ENCODE measurements around the gene DYSF. TPM values are rescaled to one million over a fixed set of nuclear protein-coding genes. Genes with fewer than 3 reads are reported as not detected.

DYSF gene
- total RNA-seq, 1 experiment from 2014 or later = 2.2 TPM

- peaks cover 8% of the 10 kb centered on the region for H3K27me3 Mint-ChIP-seq (ENCODE audit: insufficient read depth, unreplicated experiment)
- CTCF ChIA-PET = interaction anchor here (0.6 to 1.0 kb wide), 4 partner anchors 57 to 541 kb away, joined by 3 to 6 read pairs (median 4); no protein-coding TSS in a partner anchor
- no peak for DNase-seq
Observed at GRCh38 chr2:71609958-71610357, 156.6 kb downstream of the DYSF start.

DNA sequence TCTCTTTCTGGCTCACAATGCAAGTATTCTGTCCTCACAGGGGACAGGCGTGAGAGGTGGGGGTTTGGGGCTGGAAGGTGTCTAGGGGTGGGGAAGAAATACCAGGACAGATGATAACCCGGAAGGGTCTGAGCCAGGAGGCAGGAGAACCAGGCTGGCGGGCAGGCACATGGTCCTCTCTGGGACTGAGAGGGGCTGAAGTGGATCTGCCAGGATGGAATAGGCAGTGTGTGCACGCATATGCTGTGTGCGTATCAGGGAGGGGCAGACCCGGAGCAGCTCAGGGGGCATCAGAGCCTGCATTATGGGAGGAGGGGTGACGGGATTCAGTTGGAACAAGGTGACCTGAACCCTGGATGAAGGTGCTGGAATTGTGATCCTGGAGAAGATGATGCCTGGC, 157.3 kb downstream of the DYSF start:
- CTCF ChIA-PET = interaction anchor here (0.6 to 1.0 kb wide), 4 partner anchors 57 to 540 kb away, joined by 3 to 6 read pairs (median 4); no protein-coding TSS in a partner anchor
- POLR2A ChIA-PET = no interaction called here
- Mint-ChIP-seq H3K9me3 (ENCODE audit: unreplicated experiment) (no peaks in the 10 kb centered on the region), H3K27ac (ENCODE audit: unreplicated experiment) (no peak overlapping the region), H3K4me3 (ENCODE audit: unreplicated experiment) (no peak overlapping the region), H3K36me3 (ENCODE audit: insufficient read depth, unreplicated experiment) (no peaks in the 10 kb centered on the region), H3K27me3 (ENCODE audit: insufficient read depth, unreplicated experiment) (peaks cover 8% of the 10 kb centered on the region), H3K4me1 (ENCODE audit: low read depth, unreplicated experiment) (no peaks in the 10 kb centered on the region)
- intact Hi-C loops (cut with micrococcal nuclease; ENCODE audit: unreplicated experiment) = loop anchor here (1.0 to 5.0 kb wide), 2 partner anchors 188 to 542 kb away; no protein-coding TSS in a partner anchor
- BruUV-seq (replicated peaks) = no TSS peak
- peak in 1 of 2 experiments; percentile 23 for DNase-seq
- H3K27me3 ChIP-seq (replicated peaks; ENCODE audit: control insufficient read depth, insufficient read depth, low read length) = no peaks in the 10 kb centered on the region; the same call in 1 of the 2 replicates
- no peaks in the 10 kb centered on the region for H3K9me3 ChIP-seq
- no peak for TF ChIP-seq CTCF (IDR thresholded peaks at IDR 0.05; ENCODE audit: insufficient read depth in 1 of 2, low read depth in 1 of 2, low read length in 1 of 2, severe bottlenecking in 1 of 2, unreplicated experiment in 1 of 2)
- no peaks in the 10 kb centered on the region for H3K36me3 ChIP-seq (ENCODE audit: control insufficient read depth, insufficient read depth, low read length)
- no peaks in the 10 kb centered on the region for H3K4me1 ChIP-seq
- H3K4me3 ChIP-seq (ENCODE audit: low read depth, low read length) = no peak overlapping the region

More at GRCh38 chr2:71609958-71610357, 156.6 kb downstream of the DYSF start:
- H3K4me3 ChIP-seq (ENCODE audit: low read depth, low read length) = no peak overlapping the region
- intact Hi-C loops (cut with micrococcal nuclease; ENCODE audit: unreplicated experiment) = loop anchor here (1.0 to 5.0 kb wide), 3 partner anchors 63 to 542 kb away; no protein-coding TSS in a partner anchor
- Mint-ChIP-seq H3K27ac (ENCODE audit: unreplicated experiment) (no peak overlapping the region), H3K4me3 (ENCODE audit: unreplicated experiment) (no peak overlapping the region), H3K4me1 (ENCODE audit: low read depth, unreplicated experiment) (no peaks in the 10 kb centered on the region), H3K9me3 (ENCODE audit: unreplicated experiment) (no peaks in the 10 kb centered on the region), H3K36me3 (ENCODE audit: insufficient read depth, unreplicated experiment) (no peaks in the 10 kb centered on the region)
- no peaks in the 10 kb centered on the region; the same call in 1 of the 2 replicates for H3K27me3 ChIP-seq (replicated peaks; ENCODE audit: control insufficient read depth, insufficient read depth, low read length)
- no peaks in the 10 kb centered on the region for H3K4me1 ChIP-seq
- POLR2A ChIA-PET = no interaction called here
- no TSS peak for BruUV-seq (replicated peaks)
- TF ChIP-seq CTCF (IDR thresholded peaks at IDR 0.05; ENCODE audit: insufficient read depth in 1 of 2, low read depth in 1 of 2, low read length in 1 of 2, severe bottlenecking in 1 of 2, unreplicated experiment in 1 of 2) = peak in 1 of 2 experiments; percentile 53
- no peaks in the 10 kb centered on the region for H3K36me3 ChIP-seq (ENCODE audit: control insufficient read depth, insufficient read depth, low read length)
- H3K9me3 ChIP-seq = no peaks in the 10 kb centered on the region

GRCh38 chr2:71611247-71611646, 157.9 kb downstream of the DYSF start:
- Mint-ChIP-seq H3K27ac (ENCODE audit: unreplicated experiment) (no peak overlapping the region), H3K36me3 (ENCODE audit: insufficient read depth, unreplicated experiment) (no peaks in the 10 kb centered on the region), H3K27me3 (ENCODE audit: insufficient read depth, unreplicated experiment) (peaks cover 8% of the 10 kb centered on the region), H3K4me1 (ENCODE audit: low read depth, unreplicated experiment) (no peaks in the 10 kb centered on the region), H3K9me3 (ENCODE audit: unreplicated experiment) (no peaks in the 10 kb centered on the region), H3K4me3 (ENCODE audit: unreplicated experiment) (no peak overlapping the region)
- no peaks in the 10 kb centered on the region; the same call in 1 of the 2 replicates for H3K27me3 ChIP-seq (replicated peaks; ENCODE audit: control insufficient read depth, insufficient read depth, low read length)
- BruUV-seq (replicated peaks) = no TSS peak
- no peaks in the 10 kb centered on the region for H3K9me3 ChIP-seq
- no peak overlapping the region for H3K4me3 ChIP-seq (ENCODE audit: low read depth, low read length)
- no peak for TF ChIP-seq CTCF (IDR thresholded peaks at IDR 0.05; ENCODE audit: insufficient read depth in 1 of 2, low read depth in 1 of 2, low read length in 1 of 2, severe bottlenecking in 1 of 2, unreplicated experiment in 1 of 2)
- CTCF ChIA-PET = no interaction called here
- no peak for DNase-seq
- intact Hi-C loops (cut with micrococcal nuclease; ENCODE audit: unreplicated experiment) = loop anchor here (5.0 kb wide), 1 partner anchor 541 kb away; no protein-coding TSS in a partner anchor
- no peaks in the 10 kb centered on the region for H3K4me1 ChIP-seq
- no peaks in the 10 kb centered on the region for H3K36me3 ChIP-seq (ENCODE audit: control insufficient read depth, insufficient read depth, low read length)
- POLR2A ChIA-PET = no interaction called here

Measured in Caco-2 (cell line).